HEK293T (cell line): ENCODE measurements around the gene MAP3K1.

Experiments used
- BHLHE40 ChIP-seq: fragments of 450-650 bp; IDR thresholded peaks from 2 replicates; pipeline ENCODE4 v1.6.1; 2016; ENCODE audit warnings: mild to moderate bottlenecking, moderate library complexity, borderline replicate concordance
- ELF4 ChIP-seq: fragments of 450-650 bp; IDR thresholded peaks from 2 replicates; pipeline ENCODE4 v1.6.1; 2017; ENCODE audit warnings: antibody characterized with exemption
- HDGF ChIP-seq: fragments of 450-650 bp; IDR thresholded peaks from 2 replicates; pipeline ENCODE4 v1.6.1; 2017; ENCODE audit warnings: antibody characterized with exemption, borderline replicate concordance
- SP1 ChIP-seq: fragments of 450-650 bp; IDR thresholded peaks from 2 replicates; pipeline ENCODE4 v1.6.1; 2017
- SUZ12 ChIP-seq: fragments of 450-650 bp; IDR thresholded peaks from 2 replicates; pipeline ENCODE4 v1.6.1; 2016; ENCODE audit warnings: mild to moderate bottlenecking
- TARDBP ChIP-seq: fragments of 450-650 bp; IDR thresholded peaks from 2 replicates; pipeline ENCODE4 v1.6.1; 2016
- ZNF384 ChIP-seq: fragments of 450-650 bp; IDR thresholded peaks from 2 replicates; pipeline ENCODE4 v1.6.1; 2016
- TF ChIP-seq, protein P1 (sequence below): fragments of 450-650 bp; IDR thresholded peaks from 2 replicates; pipeline ENCODE4 v1.6.1; 2016

DNA sequence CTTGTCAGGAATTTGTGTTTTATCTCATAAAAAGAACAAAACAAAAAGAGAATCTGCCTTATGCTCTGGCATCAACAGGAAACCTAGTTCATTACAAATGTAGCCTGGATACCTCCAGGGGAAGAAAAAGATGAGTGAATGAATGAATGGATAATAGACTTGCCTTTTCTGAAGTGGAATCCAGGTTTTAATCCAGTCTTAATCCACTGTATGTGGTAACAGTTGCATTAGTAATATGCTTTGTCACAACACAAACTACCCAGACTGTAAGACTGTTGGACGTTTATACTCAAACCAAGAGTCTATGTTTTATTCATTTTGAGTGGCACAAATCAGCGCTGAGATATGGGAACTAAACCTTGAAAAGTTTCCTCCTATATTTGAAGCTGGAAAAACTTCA, 32.1 kb upstream of the MAP3K1 start:
- TF ChIP-seq, protein P1, sequence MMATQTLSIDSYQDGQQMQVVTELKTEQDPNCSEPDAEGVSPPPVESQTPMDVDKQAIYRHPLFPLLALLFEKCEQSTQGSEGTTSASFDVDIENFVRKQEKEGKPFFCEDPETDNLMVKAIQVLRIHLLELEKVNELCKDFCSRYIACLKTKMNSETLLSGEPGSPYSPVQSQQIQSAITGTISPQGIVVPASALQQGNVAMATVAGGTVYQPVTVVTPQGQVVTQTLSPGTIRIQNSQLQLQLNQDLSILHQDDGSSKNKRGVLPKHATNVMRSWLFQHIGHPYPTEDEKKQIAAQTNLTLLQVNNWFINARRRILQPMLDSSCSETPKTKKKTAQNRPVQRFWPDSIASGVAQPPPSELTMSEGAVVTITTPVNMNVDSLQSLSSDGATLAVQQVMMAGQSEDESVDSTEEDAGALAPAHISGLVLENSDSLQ: no peak
- TF ChIP-seq HDGF: no peak
- no peak for TF ChIP-seq ZNF384
- no peak for TF ChIP-seq ELF4
- TF ChIP-seq BHLHE40: no peak
- TF ChIP-seq SP1: no peak
- TF ChIP-seq SUZ12: no peak
- TF ChIP-seq TARDBP: no peak
